Measurements from ENCODE around the gene ADCY3.

ADCY3 gene

GRCh38 chr2:24920098-24920808 lies at the start of gene ADCY3:
TSS of gene ADCY3 (minus strand) at chr2:24920237. CDS start at chr2:24918987, 1,250 bp downstream.
- no peak for FAIRE-seq

GRCh38 chr2:24969784-24970183 lies 49.7 kb upstream of the ADCY3 start:
- no peak for FAIRE-seq

- FAIRE-seq: no peak
Measured at GRCh38 chr2:24961903-24962302, 41.9 kb upstream of the ADCY3 start.

GRCh38 chr2:24959761-24960160 lies 39.7 kb upstream of the ADCY3 start:
- FAIRE-seq: no peak

GRCh38 chr2:24958411-24958935 lies 38.4 kb upstream of the ADCY3 start:
- FAIRE-seq: no peak

GRCh38 chr2:24957976-24958375 lies 37.9 kb upstream of the ADCY3 start:
- no peak for FAIRE-seq

GRCh38 chr2:24957221-24957620 lies 37.2 kb upstream of the ADCY3 start:
- FAIRE-seq: no peak

- FAIRE-seq: no peak
Measured at GRCh38 chr2:24955921-24956320, 35.9 kb upstream of the ADCY3 start.

GRCh38 chr2:24955232-24955631 lies 35.2 kb upstream of the ADCY3 start:
- no peak for FAIRE-seq

GRCh38 chr2:24950102-24950501 lies 30.1 kb upstream of the ADCY3 start:
- no peak for FAIRE-seq

- no peak for FAIRE-seq
Measured at GRCh38 chr2:24948506-24948905, 28.5 kb upstream of the ADCY3 start.

GRCh38 chr2:24947561-24948157 lies 27.6 kb upstream of the ADCY3 start:
- FAIRE-seq: no peak

- FAIRE-seq: no peak
Measured at GRCh38 chr2:24945907-24946306, 25.9 kb upstream of the ADCY3 start.

GRCh38 chr2:24943427-24944053 lies 23.5 kb upstream of the ADCY3 start:
- no peak for FAIRE-seq

GRCh38 chr2:24939353-24939752 lies 19.3 kb upstream of the ADCY3 start:
- no peak for FAIRE-seq

GRCh38 chr2:24937236-24937635 lies 17.2 kb upstream of the ADCY3 start:
- no peak for FAIRE-seq

- FAIRE-seq: no peak
Measured at GRCh38 chr2:24935145-24935544, 15.1 kb upstream of the ADCY3 start.

GRCh38 chr2:24932715-24933114 lies 12.7 kb upstream of the ADCY3 start:
- no peak for FAIRE-seq

- no peak for FAIRE-seq
Measured at GRCh38 chr2:24930768-24931167, 10.7 kb upstream of the ADCY3 start.

GRCh38 chr2:24929230-24929629 lies 9.2 kb upstream of the ADCY3 start:
- no peak for FAIRE-seq

GRCh38 chr2:24928036-24928435 lies 8.0 kb upstream of the ADCY3 start:
- FAIRE-seq: no peak

- FAIRE-seq: no peak
Measured at GRCh38 chr2:24926602-24927252, 6.7 kb upstream of the ADCY3 start.

GRCh38 chr2:24926220-24926601 lies 6.2 kb upstream of the ADCY3 start:
- FAIRE-seq: no peak

GRCh38 chr2:24925815-24926214 lies 5.8 kb upstream of the ADCY3 start:
- FAIRE-seq: no peak
